Colonic mucosa (tissue), 4 donors: Measurements from ENCODE around the gene CHST2. TPM values are rescaled to one million over a fixed set of nuclear protein-coding genes. Genes with fewer than 3 reads are reported as not detected.

Experiments
- DNase-seq: peaks from one replicate; pipeline ENCODE4 v3.0.0-alpha.2; 2020
- H3K27ac ChIP-seq: fragments of 200-600 bp; one replicate; pipeline ENCODE4 v1.8.0; 2021
- H3K27me3 ChIP-seq: fragments of 200-600 bp; one replicate; pipeline ENCODE4 v1.8.0; 2021
- H3K36me3 ChIP-seq: fragments of 200-600 bp; one replicate; pipeline ENCODE4 v1.8.0; 2021
- H3K4me1 ChIP-seq: fragments of 200-600 bp; one replicate; pipeline ENCODE4 v1.8.0; 2021; ENCODE audit warnings: mild to moderate bottlenecking
- H3K4me3 ChIP-seq: fragments of 200-600 bp; one replicate; pipeline ENCODE4 v1.8.0; 2021
- H3K9ac ChIP-seq, 2 donors: one replicate each; pipeline ENCODE4 v1.7.0; 2013; ENCODE audit warnings: control low read depth in 2 of 2, low read depth in 2 of 2, low read length in 2 of 2
- H3K9me3 ChIP-seq: fragments of 200-600 bp; one replicate; pipeline ENCODE4 v1.8.0; 2021
- intact Hi-C: fragments of 100-400 bp; cut with DNase I; formaldehyde crosslinking; loops from one replicate; pipeline ENCODE4 v1.14.1; 2022
- total RNA-seq, 2 donors: library from RNA; stranded (reverse); fragmentation: NEBNext Ultra II Directional in 1 of 2; extraction: Animal tissue kit (Norgen Biotek cat#: 25700) in 1 of 2; gene quantifications; one replicate each; pipeline ENCODE4 v1.2.1, GENCODE V29; 2021
- TF ChIP-seq, protein P1 (sequence below): fragments of 200-600 bp; IDR thresholded peaks from one replicate; pipeline ENCODE4 v1.8.0; 2022; ENCODE audit warnings: antibody characterized with exemption, mild to moderate bottlenecking
- donor health status: healthy.
- donor health status: DM: no; HTN: no; CAD: no.
- donor health status: DM: no; HTN: no; CAD: no.

Gene CHST2
- total RNA-seq, 2 donors from 2014 or later: 1.8 to 2.5 TPM

DNA sequence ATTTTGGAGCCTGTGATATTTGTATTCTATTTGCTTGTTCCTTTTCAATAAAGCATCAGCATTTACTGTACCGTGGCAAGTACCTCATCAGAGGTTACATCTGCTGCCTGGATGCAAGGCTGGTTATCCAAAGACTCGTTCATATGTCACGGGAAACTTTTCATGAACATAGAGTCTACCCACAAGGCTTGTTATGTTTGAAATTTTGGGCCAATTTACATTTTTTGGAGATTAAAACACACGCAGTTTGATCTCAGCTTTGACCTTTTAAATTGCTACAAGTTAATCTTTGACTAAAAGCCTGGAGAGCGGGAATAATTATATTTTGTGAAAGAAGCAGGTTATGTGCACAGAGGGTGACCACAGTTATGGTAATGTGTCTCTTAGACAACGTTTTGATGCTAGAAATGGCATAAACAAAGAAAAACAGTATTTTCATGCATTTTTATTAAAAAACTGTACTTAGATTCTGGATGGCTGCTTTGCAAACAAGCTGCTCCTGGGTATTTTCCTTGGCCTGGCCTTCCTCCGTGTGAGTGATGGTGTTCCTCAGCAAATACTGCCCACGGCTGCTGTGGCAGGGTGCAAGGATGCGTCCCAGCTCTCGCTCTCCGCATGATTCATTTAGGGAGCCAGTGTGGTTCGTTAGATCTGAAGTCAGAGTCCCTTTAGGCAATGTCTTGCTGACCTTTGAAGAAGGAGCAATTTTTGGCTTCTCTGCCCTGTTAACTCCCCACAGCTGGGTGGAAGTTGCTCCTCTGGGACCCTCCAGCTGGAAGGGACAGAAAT lies 27.1 kb downstream of the CHST2 start:
- TF ChIP-seq, protein P1, sequence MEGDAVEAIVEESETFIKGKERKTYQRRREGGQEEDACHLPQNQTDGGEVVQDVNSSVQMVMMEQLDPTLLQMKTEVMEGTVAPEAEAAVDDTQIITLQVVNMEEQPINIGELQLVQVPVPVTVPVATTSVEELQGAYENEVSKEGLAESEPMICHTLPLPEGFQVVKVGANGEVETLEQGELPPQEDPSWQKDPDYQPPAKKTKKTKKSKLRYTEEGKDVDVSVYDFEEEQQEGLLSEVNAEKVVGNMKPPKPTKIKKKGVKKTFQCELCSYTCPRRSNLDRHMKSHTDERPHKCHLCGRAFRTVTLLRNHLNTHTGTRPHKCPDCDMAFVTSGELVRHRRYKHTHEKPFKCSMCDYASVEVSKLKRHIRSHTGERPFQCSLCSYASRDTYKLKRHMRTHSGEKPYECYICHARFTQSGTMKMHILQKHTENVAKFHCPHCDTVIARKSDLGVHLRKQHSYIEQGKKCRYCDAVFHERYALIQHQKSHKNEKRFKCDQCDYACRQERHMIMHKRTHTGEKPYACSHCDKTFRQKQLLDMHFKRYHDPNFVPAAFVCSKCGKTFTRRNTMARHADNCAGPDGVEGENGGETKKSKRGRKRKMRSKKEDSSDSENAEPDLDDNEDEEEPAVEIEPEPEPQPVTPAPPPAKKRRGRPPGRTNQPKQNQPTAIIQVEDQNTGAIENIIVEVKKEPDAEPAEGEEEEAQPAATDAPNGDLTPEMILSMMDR: no peak
- H3K27ac ChIP-seq: no peak overlapping the region
- intact Hi-C loops: no loop called here
- DNase-seq: no peak
- H3K27me3 ChIP-seq: no peaks in the 10 kb centered on the region
- no peaks in the 10 kb centered on the region for H3K36me3 ChIP-seq
- no peaks in the 10 kb centered on the region for H3K9me3 ChIP-seq
- H3K9ac ChIP-seq: no peak overlapping the region
- no peaks in the 10 kb centered on the region for H3K4me1 ChIP-seq
- H3K4me3 ChIP-seq: no peak overlapping the region

DNA sequence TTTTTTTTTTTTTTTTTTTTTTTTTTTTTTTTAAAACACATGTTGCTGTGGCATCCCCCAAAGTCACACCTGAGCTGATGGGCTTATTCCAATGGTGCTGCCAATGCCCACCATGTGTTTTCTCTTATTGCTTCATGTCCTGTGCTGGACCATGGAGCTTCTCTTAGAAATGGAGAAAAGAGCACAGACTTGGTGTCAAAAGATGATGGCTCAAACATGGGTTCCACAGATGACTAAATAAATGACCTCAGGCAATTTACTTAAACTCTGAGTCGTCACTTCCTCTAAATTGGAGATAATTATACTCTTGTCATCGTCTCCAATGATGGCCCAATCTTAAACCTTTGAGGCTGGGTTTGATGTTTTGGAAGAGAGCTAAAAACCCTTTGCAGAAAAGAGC lies 28.1 kb downstream of the CHST2 start:
- no peaks in the 10 kb centered on the region for H3K36me3 ChIP-seq
- no peak overlapping the region for H3K27ac ChIP-seq
- H3K9ac ChIP-seq: no peak overlapping the region
- no peaks in the 10 kb centered on the region for H3K4me1 ChIP-seq
- no peak for DNase-seq
- H3K4me3 ChIP-seq: no peak overlapping the region
- TF ChIP-seq, protein P1: no peak
- no peaks in the 10 kb centered on the region for H3K9me3 ChIP-seq
- no peaks in the 10 kb centered on the region for H3K27me3 ChIP-seq
- intact Hi-C loops: no loop called here

DNA sequence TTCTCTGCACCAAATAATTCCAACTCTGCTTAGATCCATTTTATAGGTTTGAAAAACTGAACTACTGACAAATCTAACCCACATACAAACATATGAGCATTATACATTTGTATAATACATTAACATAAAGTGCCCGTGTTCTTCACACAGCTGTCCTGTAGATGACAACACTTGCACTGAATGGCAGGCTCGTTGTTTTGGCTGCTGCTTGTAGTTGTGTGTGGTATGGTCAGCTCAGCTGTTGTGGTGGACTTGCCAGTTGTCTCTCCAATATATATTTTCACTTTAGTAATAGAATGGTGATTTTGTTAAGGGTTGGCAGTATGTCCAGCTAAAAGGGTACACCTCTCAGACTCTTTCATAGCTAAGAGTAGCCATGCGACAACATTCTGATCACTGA lies 30.5 kb downstream of the CHST2 start:
- DNase-seq: no peak
- H3K27ac ChIP-seq: no peak overlapping the region
- H3K27me3 ChIP-seq: no peaks in the 10 kb centered on the region
- TF ChIP-seq, protein P1: no peak
- intact Hi-C loops: no loop called here
- H3K9me3 ChIP-seq: no peaks in the 10 kb centered on the region
- H3K36me3 ChIP-seq: no peaks in the 10 kb centered on the region
- H3K9ac ChIP-seq: no peak overlapping the region
- H3K4me1 ChIP-seq: no peaks in the 10 kb centered on the region
- no peak overlapping the region for H3K4me3 ChIP-seq

DNA sequence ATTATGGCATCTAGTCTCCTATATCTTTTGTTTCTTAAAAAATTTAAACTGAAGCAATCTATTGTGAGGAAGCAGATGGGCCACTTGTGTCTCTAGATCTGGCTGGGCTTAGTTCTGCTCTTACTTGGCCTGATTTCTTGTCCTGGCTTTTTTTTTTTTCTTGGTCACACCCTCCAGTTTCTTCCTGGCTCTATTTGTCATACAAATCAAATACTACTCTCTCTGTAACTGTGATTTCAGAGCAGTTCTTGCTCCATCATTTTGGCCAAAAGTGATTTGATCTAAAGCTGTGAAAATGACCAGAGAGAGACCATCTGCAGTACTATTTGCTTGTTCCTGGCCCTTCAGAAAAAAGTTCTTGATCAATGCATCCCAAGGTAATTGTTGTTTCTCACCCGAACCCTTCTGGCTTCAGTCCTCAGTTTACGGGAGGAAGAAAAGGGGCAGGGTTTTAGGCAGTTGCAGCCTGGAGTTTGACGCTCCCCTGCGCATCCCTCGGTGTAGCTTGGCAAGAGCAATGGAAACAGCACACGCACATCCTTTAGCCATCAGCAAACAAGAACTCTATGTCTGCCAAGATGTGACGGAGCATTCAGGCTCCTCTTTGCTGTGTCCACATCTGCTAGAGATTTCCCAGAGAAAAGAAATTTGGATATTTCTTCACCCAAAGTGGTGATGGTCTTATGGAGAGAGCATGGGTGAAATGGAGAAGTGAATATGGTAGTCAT lies 31.6 kb downstream of the CHST2 start:
- Histone ChIP-seq H3K9me3 (no peaks in the 10 kb centered on the region), H3K36me3 (no peaks in the 10 kb centered on the region), H3K4me1 (no peaks in the 10 kb centered on the region), H3K27ac (no peak overlapping the region), H3K4me3 (no peak overlapping the region), H3K9ac (no peak overlapping the region), H3K27me3 (no peaks in the 10 kb centered on the region)
- TF ChIP-seq, protein P1: no peak
- no peak for DNase-seq
- intact Hi-C loops: no loop called here

DNA sequence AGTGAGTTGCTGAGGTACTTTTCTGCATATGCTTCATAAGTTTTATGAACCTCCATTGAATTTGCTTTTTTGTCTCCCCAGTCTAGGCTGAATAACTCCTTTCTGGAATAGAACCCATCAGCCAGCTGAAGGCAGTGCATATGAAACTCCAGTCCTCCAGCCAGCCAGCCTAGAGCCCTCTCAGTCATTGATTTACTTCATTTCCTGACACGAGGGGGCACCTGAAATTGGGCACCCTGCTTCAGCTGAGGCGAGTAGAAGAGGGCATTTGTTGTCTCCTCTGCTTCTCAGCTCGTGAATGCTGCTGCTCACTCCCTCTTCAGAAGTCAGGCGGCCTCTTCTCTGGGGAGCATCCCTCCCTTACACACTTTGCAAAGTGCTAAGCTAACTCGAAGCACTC lies 32.5 kb downstream of the CHST2 start:
- Histone ChIP-seq H3K4me1 (no peaks in the 10 kb centered on the region), H3K27me3 (no peaks in the 10 kb centered on the region), H3K4me3 (no peak overlapping the region), H3K27ac (no peak overlapping the region), H3K9ac (no peak overlapping the region), H3K36me3 (no peaks in the 10 kb centered on the region), H3K9me3 (no peaks in the 10 kb centered on the region)
- intact Hi-C loops: no loop called here
- TF ChIP-seq, protein P1: no peak
- no peak for DNase-seq
